GM12872 (cell line): ENCODE results near the gene PLEKHG4B.

ENCODE experiments used
- CTCF ChIP-seq: IDR thresholded peaks from 3 replicates; pipeline ENCODE4 v1.5.1; 2011; ENCODE audit warnings: low read depth, mild to moderate bottlenecking, low read length, moderate library complexity; ENCODE audit not compliant: insufficient read depth

Gene PLEKHG4B

DNA sequence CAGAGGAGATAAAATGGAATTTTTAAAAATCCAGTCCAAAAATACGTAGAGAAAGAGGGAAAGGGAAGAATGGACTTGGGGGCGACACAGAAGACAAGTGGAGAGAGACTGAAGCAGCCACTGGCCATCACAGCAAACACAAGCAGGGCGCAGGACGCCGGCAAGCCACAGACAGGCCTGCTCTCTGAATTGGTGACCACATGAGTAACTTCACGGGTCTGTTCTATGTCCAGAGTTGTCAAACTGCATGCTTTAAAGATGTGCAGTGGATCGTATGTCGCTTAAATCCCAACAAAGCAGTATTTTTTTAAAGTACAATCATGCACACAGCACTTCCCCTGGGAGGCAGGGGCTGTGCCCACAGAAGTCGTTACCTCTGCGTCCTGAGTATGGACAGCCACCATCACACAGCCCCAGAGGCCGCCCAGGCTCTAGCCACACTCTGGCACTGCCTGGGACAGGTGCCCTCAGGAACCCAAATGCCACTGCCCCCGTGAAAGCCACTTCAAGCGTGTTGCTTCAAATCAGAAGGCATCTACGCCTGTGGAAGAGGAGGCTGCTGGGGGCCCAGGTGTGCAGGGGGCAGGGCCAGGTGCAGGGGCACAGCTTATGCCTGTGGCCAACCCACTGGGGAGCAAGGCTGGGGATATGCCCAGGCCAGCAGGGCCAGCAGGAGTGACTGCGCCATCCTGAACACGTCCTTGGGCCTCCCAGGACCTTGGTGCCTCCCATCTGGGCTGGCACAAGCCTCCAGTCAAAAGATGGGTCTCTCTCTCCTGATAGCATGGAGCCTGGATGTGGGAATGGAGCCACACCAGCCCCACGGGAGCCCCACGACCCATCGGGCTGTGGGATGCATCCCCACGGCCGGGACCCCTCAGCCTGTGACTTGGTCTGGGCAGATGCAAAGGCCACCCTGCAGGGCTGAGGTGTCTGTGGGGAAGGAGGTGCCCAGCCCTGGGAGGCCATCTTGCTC lies 93.4 kb downstream of the PLEKHG4B start:
- TF ChIP-seq CTCF = no peak

DNA sequence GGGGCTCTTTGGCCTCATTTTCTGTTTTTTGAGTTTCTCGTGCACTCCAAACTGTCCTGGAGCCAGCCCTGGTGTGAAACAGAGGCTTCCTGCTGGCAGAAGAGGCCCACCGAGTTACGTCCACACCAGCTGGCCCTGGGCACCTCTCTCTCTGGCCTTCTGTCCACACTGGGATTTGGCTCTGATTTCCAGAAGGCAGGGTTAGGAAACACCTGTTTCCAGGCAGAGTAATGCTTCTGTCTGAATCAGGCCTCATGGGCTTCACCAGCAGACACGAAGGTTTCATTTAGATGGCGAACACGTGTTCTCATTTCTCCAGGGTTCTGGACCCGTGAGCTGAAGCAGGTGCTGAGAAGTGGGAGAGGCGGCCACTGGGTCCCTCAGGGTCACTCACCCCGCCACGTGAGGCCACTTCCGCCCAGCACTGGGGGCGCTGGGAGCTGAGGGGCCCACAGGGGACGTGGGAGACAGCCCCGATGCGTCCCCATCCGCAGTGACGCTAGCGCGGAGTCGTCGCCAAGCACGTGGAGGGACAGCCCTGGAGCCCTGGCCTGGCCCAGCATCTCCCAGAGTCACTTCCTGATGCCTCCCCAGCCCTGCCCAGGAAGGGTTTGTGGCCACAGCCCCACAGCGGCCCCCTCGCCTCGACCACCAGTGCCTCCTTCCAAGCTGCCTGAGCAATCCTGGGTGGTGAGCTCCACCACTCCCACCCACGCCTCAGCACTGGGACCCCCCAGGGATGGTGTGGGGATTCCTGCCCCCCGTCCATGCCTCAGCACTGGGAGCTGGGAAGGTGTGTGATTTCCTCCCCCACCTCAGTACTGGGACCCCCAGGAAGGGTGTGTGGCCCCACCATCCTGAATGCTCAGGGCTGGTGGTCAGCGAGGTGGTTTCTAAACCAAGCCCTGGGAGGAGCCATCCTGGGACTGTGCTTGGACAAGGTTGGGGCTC lies 94.4 kb downstream of the PLEKHG4B start:
- TF ChIP-seq CTCF = no peak

DNA sequence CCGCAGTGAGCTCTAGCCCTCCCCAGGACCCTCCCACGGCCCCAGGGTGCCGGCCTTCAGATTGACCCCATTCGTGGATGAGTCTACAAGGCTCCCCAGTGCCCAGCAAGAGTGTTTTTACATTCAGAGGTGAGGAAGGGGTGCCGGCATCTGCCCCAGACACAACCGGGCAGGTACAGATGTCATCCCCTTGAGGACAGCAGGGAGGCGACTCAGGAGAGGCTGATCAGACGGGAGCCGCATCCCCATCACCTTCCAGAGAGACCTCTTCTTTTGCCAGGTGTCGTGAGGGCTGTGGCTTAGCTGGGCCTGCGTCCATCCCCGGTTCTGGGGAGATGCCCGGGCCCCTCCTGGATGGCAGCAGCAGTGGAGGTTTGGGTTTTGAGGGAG lies 95.1 kb downstream of the PLEKHG4B start:
- no peak for TF ChIP-seq CTCF

DNA sequence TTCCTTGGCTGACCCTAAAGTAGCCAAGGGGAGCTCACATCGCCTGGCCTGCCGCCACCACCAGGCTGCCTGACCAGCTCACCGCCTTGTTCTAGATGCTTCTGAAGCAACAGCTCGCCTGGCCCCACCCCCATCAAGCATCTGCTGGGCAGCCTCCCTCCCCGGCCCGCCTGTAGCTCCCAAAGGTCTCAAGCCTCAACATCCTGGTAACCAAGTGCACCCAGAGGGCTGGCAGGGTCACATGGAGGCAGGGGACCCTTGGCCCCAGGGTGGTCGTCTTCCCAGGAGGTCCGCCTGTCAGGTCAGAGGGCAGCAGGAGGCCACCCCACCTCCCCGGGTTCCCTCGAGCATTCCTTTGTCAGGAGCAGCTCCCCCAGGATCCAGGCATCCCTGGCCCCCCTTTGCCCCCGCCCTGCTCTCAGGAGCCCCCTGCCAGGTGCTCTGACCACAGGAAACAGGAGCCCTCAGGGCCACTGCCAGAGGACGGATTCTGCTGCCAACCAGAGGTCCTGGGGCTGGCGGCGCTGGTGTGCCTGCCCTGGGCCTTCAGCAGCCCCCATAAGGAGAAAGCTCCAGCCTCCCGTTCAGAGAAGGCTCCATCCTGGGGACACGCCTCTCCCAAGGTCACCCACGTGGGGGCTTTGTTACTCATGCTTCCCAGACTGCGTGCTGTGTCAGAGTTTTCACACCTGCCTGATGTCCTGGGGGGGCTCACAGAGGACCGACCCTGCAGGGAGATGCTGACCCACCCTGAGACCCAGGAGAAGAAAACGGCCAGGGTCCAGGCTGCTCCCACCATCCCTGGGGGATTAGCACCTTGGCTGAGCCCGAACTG lies 95.9 kb downstream of the PLEKHG4B start:
- no peak for TF ChIP-seq CTCF

GRCh38 chr5:188488-189481 lies 96.8 kb downstream of the PLEKHG4B start:
- peak; percentile 96 for TF ChIP-seq CTCF

DNA sequence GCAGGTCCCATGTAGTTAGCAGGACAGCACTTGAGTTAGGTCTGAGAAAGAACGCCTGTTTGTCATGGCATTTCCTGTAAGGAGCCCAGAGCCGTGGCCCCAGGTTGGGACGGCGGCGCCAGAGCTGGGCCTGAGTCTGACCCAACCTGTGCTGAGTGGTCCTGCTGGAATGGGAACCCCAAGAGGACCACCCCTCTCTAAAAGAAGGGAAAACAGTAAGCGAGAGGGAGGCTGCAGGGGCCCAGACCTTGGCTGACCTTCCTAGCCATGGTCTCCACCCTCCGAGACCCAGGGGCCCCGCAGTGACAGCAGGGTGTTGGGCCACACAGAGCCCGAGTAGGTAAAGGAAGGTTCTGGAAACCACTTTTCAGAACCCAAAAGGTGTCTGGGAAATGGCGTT lies 97.5 kb downstream of the PLEKHG4B start:
- no peak for TF ChIP-seq CTCF
